HEK293 (cell line): ENCODE measurements around the gene MARCHF9.

Experiments
- CTCF ChIA-PET: fragments of 350-600 bp; formaldehyde crosslinking; extraction: SDS; loops from one replicate; lab custom pipeline; 2021; ENCODE audit warnings: antibody characterized with exemption; lab: Yijun Ruan, JAX
- POLR2A ChIA-PET: fragments of 300-600 bp; formaldehyde crosslinking; extraction: SDS; loops from one replicate; lab custom pipeline; 2020; ENCODE audit warnings: antibody characterized with exemption, inconsistent platforms; lab: Yijun Ruan, JAX
- H3K27ac ChIP-seq: fragments of 200-500 bp; sonication (Bioruptor generic); 2 replicates; pipeline ENCODE4 v1.5.1; 2014; ENCODE audit warnings: low read depth, low read length, control low read depth, inconsistent platforms; ENCODE audit errors: extremely low read depth
- H3K36me3 ChIP-seq, 2 experiments: fragments of 200-500 bp in 1 of 2; sonication (Bioruptor generic) in 1 of 2; 1 replicate in 1 of 2; 2 replicates in 1 of 2; pipeline ENCODE4 v1.5.1; 2014 to 2017; ENCODE audit warnings: inconsistent platforms in 2 of 2, low read length in 2 of 2; ENCODE audit not compliant: control insufficient read depth in 2 of 2, insufficient read depth in 1 of 2
- H3K4me1 ChIP-seq: fragments of 200-500 bp; sonication (Bioruptor generic); 2 replicates; pipeline ENCODE4 v1.5.1; 2014; ENCODE audit warnings: mild to moderate bottlenecking, low read length, inconsistent platforms; ENCODE audit not compliant: control insufficient read depth, insufficient read depth
- H3K4me3 ChIP-seq: 2 replicates; pipeline ENCODE4 v1.5.1; 2011; ENCODE audit warnings: low read depth, mild to moderate bottlenecking, control low read depth, low read length, moderate library complexity
- H3K9me3 ChIP-seq: fragments of 200-500 bp; sonication (Bioruptor generic); 2 replicates; pipeline ENCODE4 v1.5.1; 2014; ENCODE audit warnings: low read depth, low read length, inconsistent platforms; ENCODE audit not compliant: control insufficient read depth, insufficient read depth
- GLI4 ChIP-seq: fragments of 450-650 bp; formaldehyde crosslinking; IDR thresholded peaks from 2 replicates; pipeline ENCODE4 v1.5.1; 2016; ENCODE audit warnings: missing biosample characterization, missing genetic modification characterization
- OSR2 ChIP-seq: fragments of 450-650 bp; formaldehyde crosslinking; IDR thresholded peaks from 2 replicates; pipeline ENCODE4 v1.5.1; 2016; ENCODE audit warnings: missing biosample characterization, missing genetic modification characterization
- PRDM1 ChIP-seq: fragments of 450-650 bp; formaldehyde crosslinking; IDR thresholded peaks from 2 replicates; pipeline ENCODE4; 2016; ENCODE audit warnings: missing biosample characterization, missing genetic modification characterization
- SP2 ChIP-seq: fragments of 450-650 bp; formaldehyde crosslinking; IDR thresholded peaks from 2 replicates; pipeline ENCODE4 v1.5.1; 2016; ENCODE audit warnings: missing biosample characterization, missing genetic modification characterization
- YY1 ChIP-seq: fragments of 450-650 bp; formaldehyde crosslinking; IDR thresholded peaks from 2 replicates; pipeline ENCODE4 v1.5.1; 2018; ENCODE audit warnings: missing biosample characterization, missing genetic modification characterization
- ZBTB17 ChIP-seq: fragments of 450-650 bp; formaldehyde crosslinking; IDR thresholded peaks from 2 replicates; pipeline ENCODE4 v1.5.1; 2016; ENCODE audit warnings: missing biosample characterization, missing genetic modification characterization
- ZBTB7A ChIP-seq: fragments of 450-650 bp; formaldehyde crosslinking; IDR thresholded peaks from 2 replicates; pipeline ENCODE4 v1.5.1; 2016; ENCODE audit warnings: low read depth, missing biosample characterization, missing genetic modification characterization
- ZFP37 ChIP-seq: fragments of 450-650 bp; formaldehyde crosslinking; IDR thresholded peaks from 2 replicates; pipeline ENCODE4 v1.5.1; 2016; ENCODE audit warnings: missing biosample characterization, missing genetic modification characterization
- ZNF121 ChIP-seq: fragments of 450-650 bp; formaldehyde crosslinking; IDR thresholded peaks from 2 replicates; pipeline ENCODE4 v1.5.1; 2016; ENCODE audit warnings: missing biosample characterization, missing genetic modification characterization
- ZNF169 ChIP-seq: fragments of 450-650 bp; formaldehyde crosslinking; IDR thresholded peaks from 2 replicates; pipeline ENCODE4 v1.5.1; 2016; ENCODE audit warnings: missing biosample characterization, missing genetic modification characterization
- ZNF174 ChIP-seq: fragments of 450-650 bp; formaldehyde crosslinking; IDR thresholded peaks from 2 replicates; pipeline ENCODE4 v1.5.0; 2017; ENCODE audit warnings: missing biosample characterization, mild to moderate bottlenecking, missing genetic modification characterization
- ZNF266 ChIP-seq: fragments of 450-650 bp; formaldehyde crosslinking; IDR thresholded peaks from 2 replicates; pipeline ENCODE4 v1.5.1; 2016; ENCODE audit warnings: missing biosample characterization, missing genetic modification characterization, low read depth
- ZNF274 ChIP-seq, 2 experiments: fragments of 200-500 bp in 1 of 2; fragments of 450-650 bp in 1 of 2; sonication (Bioruptor generic) in 1 of 2; formaldehyde crosslinking in 1 of 2; IDR thresholded peaks; 2 replicates each; pipeline versions ENCODE4 v1.5.1 to v1.6.1; 2014 to 2016; ENCODE audit warnings: borderline replicate concordance in 1 of 2, inconsistent platforms in 1 of 2, low read length in 1 of 2, missing biosample characterization in 1 of 2, missing genetic modification characterization in 1 of 2
- ZNF324 ChIP-seq: fragments of 450-650 bp; formaldehyde crosslinking; IDR thresholded peaks from 2 replicates; pipeline ENCODE4 v1.5.1; 2016; ENCODE audit warnings: missing biosample characterization, missing genetic modification characterization
- ZNF416 ChIP-seq: fragments of 450-650 bp; formaldehyde crosslinking; IDR thresholded peaks from 2 replicates; pipeline ENCODE4 v1.5.1; 2016; ENCODE audit warnings: missing biosample characterization, missing genetic modification characterization
- ZNF426 ChIP-seq: fragments of 450-650 bp; formaldehyde crosslinking; IDR thresholded peaks from 2 replicates; pipeline ENCODE4 v1.5.1; 2017; ENCODE audit warnings: missing biosample characterization, missing genetic modification characterization, mild to moderate bottlenecking, inconsistent platforms, moderate library complexity
- ZNF48 ChIP-seq: fragments of 450-650 bp; formaldehyde crosslinking; IDR thresholded peaks from 2 replicates; pipeline ENCODE4 v1.5.1; 2016; ENCODE audit warnings: missing biosample characterization, missing genetic modification characterization
- ZNF571 ChIP-seq: fragments of 450-650 bp; formaldehyde crosslinking; IDR thresholded peaks from 2 replicates; pipeline ENCODE4 v1.5.0; 2017; ENCODE audit warnings: missing biosample characterization, missing genetic modification characterization
- ZNF621 ChIP-seq: fragments of 450-650 bp; formaldehyde crosslinking; IDR thresholded peaks from 2 replicates; pipeline ENCODE4 v1.5.1; 2017; ENCODE audit warnings: missing biosample characterization, missing genetic modification characterization
- ZNF777 ChIP-seq: fragments of 450-650 bp; formaldehyde crosslinking; IDR thresholded peaks from 2 replicates; pipeline ENCODE4 v1.5.1; 2017; ENCODE audit warnings: missing biosample characterization, missing genetic modification characterization, borderline replicate concordance
- ZSCAN30 ChIP-seq: fragments of 450-650 bp; IDR thresholded peaks from 2 replicates; pipeline ENCODE4 v1.5.1; 2018; ENCODE audit warnings: missing biosample characterization, mild to moderate bottlenecking, missing genetic modification characterization, moderate library complexity
- TF ChIP-seq, protein P1 (sequence below): IDR thresholded peaks from 2 replicates; pipeline ENCODE4 v1.6.1; 2011; ENCODE audit warnings: mild to moderate bottlenecking, low read depth, low read length, borderline replicate concordance
- TF ChIP-seq, protein P2 (sequence below): fragments of 450-650 bp; formaldehyde crosslinking; IDR thresholded peaks from 2 replicates; pipeline ENCODE4 v1.5.1; 2016; ENCODE audit warnings: missing biosample characterization, missing genetic modification characterization, borderline replicate concordance
- TF ChIP-seq, protein P3 (sequence below): fragments of 450-650 bp; formaldehyde crosslinking; IDR thresholded peaks from 2 replicates; pipeline ENCODE4 v1.5.1; 2016; ENCODE audit warnings: missing biosample characterization, missing genetic modification characterization

The MARCHF9 gene

DNA sequence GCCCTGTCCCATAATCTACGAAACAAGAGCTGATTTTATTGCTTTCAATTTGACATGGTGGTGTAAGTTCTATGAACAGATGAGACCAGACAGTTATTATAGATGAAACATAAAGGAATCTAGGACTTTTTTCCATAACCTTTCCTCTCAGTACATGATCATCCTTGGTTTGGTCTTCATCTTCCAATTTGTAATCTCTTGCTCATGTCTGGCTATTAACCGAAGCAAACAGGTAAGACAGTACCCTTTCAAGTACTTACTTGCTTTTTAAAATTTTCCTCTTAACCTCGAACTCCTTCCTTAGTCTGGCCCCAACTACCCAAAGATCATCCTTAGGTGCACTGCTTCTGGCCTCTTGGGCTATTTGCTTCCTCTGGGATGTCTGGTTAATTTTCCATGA is 8.9 kb upstream of the MARCHF9 start:
- POLR2A ChIA-PET: interaction anchor here (0.6 to 2.4 kb wide), 4 partner anchors 13 to 37 kb away, joined by 3 to 10 read pairs (median 8); partner anchors contain the start of genes EEF1AKMT3, METTL1 and TSFM
- TF ChIP-seq ZBTB17: peak; percentile 76
- TF ChIP-seq GLI4: no peak
- Histone ChIP-seq H3K27ac (no peak overlapping the region), H3K4me3 (peak overlapping the region; percentile 69), H3K36me3 (peaks cover 17 to 52% of the 10 kb centered on the region in 2 experiments), H3K9me3 (no peaks in the 10 kb centered on the region), H3K4me1 (0 out of 2 replicates have a peak, but pooled peaks cover 2% of the 10 kb centered on the region)
- CTCF ChIA-PET: no interaction called here

DNA sequence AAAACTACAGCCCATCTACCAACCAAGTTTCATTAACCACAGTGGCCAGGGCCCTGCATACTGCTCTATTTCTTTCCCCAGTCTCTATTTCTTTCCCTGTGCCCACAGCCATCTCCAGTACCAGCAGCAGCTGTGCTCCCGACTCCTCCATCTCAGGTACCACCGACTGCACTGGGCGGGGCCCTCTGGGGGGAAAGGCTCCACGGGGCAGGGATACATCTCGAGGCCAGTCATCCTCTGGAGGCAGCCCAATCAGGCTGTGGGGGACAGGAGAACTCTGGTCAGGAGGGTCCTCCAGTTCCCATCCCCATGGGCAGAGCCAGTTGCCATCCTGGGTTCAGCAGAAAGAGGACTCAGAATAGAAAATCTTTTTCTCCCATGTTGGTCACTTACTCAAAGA is 5.8 kb upstream of the MARCHF9 start:
- Histone ChIP-seq H3K9me3 (no peaks in the 10 kb centered on the region), H3K36me3 (peaks cover 17 to 57% of the 10 kb centered on the region in 2 experiments), H3K27ac (no peak overlapping the region)
- CTCF ChIA-PET: no interaction called here
- TF ChIP-seq PRDM1 (tag by site-specific recombination) (no peak), ZNF174 (tag by site-specific recombination) (no peak), OSR2 (tag by site-specific recombination) (no peak), ZNF274 (IDR thresholded peaks at IDR 0.05; ENCODE audit: low read length) (no peak), ZNF274 (tag by site-specific recombination; IDR thresholded peaks at IDR 0.05; ENCODE audit: borderline replicate concordance) (no peak), ZNF266 (tag by site-specific recombination) (no peak), ZNF571 (tag by site-specific recombination) (no peak), ZSCAN30 (tag by site-specific recombination) (no peak), ZNF169 (tag by site-specific recombination) (no peak), ZNF777 (no peak), ZNF48 (tag by site-specific recombination) (no peak), YY1 (tag by site-specific recombination) (no peak), SP2 (tag by site-specific recombination) (no peak), ZNF324 (no peak), ZNF426 (tag by site-specific recombination) (no peak), ZNF621 (tag by site-specific recombination) (no peak)
- TF ChIP-seq, protein P1, sequence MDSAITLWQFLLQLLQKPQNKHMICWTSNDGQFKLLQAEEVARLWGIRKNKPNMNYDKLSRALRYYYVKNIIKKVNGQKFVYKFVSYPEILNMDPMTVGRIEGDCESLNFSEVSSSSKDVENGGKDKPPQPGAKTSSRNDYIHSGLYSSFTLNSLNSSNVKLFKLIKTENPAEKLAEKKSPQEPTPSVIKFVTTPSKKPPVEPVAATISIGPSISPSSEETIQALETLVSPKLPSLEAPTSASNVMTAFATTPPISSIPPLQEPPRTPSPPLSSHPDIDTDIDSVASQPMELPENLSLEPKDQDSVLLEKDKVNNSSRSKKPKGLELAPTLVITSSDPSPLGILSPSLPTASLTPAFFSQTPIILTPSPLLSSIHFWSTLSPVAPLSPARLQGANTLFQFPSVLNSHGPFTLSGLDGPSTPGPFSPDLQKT: no peak
- TF ChIP-seq, all 188 proteins: peak for 0
- H3K4me3 ChIP-seq: no peak overlapping the region
- POLR2A ChIA-PET: interaction anchor here (0.5 to 0.7 kb wide), 2 partner anchors 20 to 23 kb away, joined by 3 to 4 read pairs; partner anchors contain the start of genes EEF1AKMT3 and METTL1
- H3K4me1 ChIP-seq: peaks cover 13% of the 10 kb centered on the region

DNA sequence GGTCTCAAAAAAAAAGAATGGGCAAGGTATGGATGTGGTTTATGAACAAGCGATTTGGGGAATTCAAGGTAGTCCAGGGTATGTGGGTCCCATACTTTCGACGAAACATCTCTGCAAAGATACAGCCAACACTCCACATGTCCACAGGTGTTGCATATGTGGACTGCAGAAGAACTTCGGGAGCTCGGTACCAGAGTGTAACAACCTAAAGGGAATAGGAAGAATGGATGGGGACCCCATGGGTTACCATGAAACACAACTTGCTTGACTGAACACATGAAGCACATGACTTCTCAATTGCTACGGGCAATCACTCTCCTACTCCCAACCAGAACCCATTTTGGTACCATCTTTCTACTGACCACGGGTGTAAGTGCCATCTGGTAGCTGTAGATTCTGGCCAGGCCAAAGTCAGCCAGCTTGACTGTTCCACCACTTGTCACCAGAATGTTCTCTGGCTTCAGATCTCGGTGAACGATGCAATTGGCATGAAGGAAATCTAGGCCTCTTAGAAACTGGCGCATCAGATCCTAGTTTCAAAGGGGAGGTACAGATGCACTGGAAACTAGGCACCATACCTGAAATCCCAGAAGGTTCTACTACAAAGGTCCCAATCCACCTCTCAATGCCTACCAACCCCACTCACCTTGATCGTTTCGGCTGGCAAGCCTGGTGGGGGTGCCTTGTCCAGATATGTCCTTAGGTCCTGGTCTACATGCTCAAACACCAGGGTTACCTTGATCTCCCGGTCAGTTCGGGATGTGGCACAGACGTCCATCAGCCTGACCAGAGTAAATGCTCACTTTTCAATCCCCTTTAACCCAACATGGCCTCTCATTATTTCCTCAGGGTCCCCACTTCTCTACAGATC is 4.1 kb upstream of the MARCHF9 start:
- POLR2A ChIA-PET: no interaction called here
- CTCF ChIA-PET: interaction anchor here (1.1 to 1.8 kb wide), 3 partner anchors 9 to 167 kb away, joined by 3 to 6 read pairs (median 4); no protein-coding TSS in a partner anchor

More for the DNA sequence above, 4.1 kb upstream of the MARCHF9 start:
- no peak for TF ChIP-seq ZNF274 (IDR thresholded peaks at IDR 0.05; ENCODE audit: low read length)
- no peak for TF ChIP-seq ZNF274 (tag by site-specific recombination; IDR thresholded peaks at IDR 0.05; ENCODE audit: borderline replicate concordance)
- no peak for TF ChIP-seq ZNF416
- TF ChIP-seq, protein P2, sequence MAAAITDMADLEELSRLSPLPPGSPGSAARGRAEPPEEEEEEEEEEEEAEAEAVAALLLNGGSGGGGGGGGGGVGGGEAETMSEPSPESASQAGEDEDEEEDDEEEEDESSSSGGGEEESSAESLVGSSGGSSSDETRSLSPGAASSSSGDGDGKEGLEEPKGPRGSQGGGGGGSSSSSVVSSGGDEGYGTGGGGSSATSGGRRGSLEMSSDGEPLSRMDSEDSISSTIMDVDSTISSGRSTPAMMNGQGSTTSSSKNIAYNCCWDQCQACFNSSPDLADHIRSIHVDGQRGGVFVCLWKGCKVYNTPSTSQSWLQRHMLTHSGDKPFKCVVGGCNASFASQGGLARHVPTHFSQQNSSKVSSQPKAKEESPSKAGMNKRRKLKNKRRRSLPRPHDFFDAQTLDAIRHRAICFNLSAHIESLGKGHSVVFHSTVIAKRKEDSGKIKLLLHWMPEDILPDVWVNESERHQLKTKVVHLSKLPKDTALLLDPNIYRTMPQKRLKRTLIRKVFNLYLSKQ (tag by site-specific recombination): no peak
- no peak for TF ChIP-seq ZFP37 (tag by site-specific recombination)
- no peak for TF ChIP-seq ZBTB7A (tag by site-specific recombination)
- TF ChIP-seq, protein P3, sequence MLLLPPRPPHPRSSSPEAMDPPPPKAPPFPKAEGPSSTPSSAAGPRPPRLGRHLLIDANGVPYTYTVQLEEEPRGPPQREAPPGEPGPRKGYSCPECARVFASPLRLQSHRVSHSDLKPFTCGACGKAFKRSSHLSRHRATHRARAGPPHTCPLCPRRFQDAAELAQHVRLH (tag by site-specific recombination): no peak
- TF ChIP-seq ZNF121 (tag by site-specific recombination): no peak
- peak overlapping the region; percentile 84 for H3K27ac ChIP-seq
- H3K36me3 ChIP-seq: peaks cover 17 to 56% of the 10 kb centered on the region in 2 experiments
- peak overlapping the region; percentile 83 for H3K4me3 ChIP-seq
- peaks cover 16% of the 10 kb centered on the region for H3K4me1 ChIP-seq
- H3K9me3 ChIP-seq: no peaks in the 10 kb centered on the region
